Muscle of back (tissue), 11 donors: Measurements from ENCODE around the gene GH2. TPM values are rescaled to one million over a fixed set of nuclear protein-coding genes. Genes with fewer than 3 reads are reported as not detected.
"Not testable (repeated sequence)": the region's sequence is repeated elsewhere in the genome, so short reads cannot be mapped to it uniquely, and the experiment has no call there.

Experiments used
- DNase-seq, 3 donors: peaks; one replicate each; pipeline versions ENCODE4 v3.0.0 to v3.0.0-alpha.2; 2013
- polyA plus RNA-seq, 10 donors: library from polyadenylated mRNA; unstranded; fragments of 120-200 nt; gene quantifications; one replicate each; pipeline ENCODE4 v1.2.1, GENCODE V29; 2013; ENCODE audit not compliant: insufficient read length in 10 of 10

Gene GH2
- polyA plus RNA-seq, 10 donors, result 0.16 to 0.98 (median 0.76) TPM; not detected in 7

GRCh38 chr17:63874693-63875092 is 7.1 kb downstream of the GH2 start:
- DNase-seq, result not testable (repeated sequence)

GRCh38 chr17:63874061-63874626 is 7.6 kb downstream of the GH2 start:
- not testable (repeated sequence) for DNase-seq

GRCh38 chr17:63873577-63873976 is 8.2 kb downstream of the GH2 start, which contains the start of gene CSH2:
Gene CSH2 (minus strand): TSS chr17:63873677. CDS start chr17:63873614, 63 bp downstream.
- not testable (repeated sequence) for DNase-seq

GRCh38 chr17:63871646-63872365 is 9.9 kb downstream of the GH2 start:
- not testable (repeated sequence) for DNase-seq

- DNase-seq, result not testable (repeated sequence)
Measured at GRCh38 chr17:63870292-63870665, 11.5 kb downstream of the GH2 start.

GRCh38 chr17:63869491-63870291 is 12.1 kb downstream of the GH2 start:
- not testable (repeated sequence) for DNase-seq

- not testable (repeated sequence) for DNase-seq
Measured at GRCh38 chr17:63866625-63867024, 15.1 kb downstream of the GH2 start.

GRCh38 chr17:63859257-63859656 is 22.5 kb downstream of the GH2 start:
- no peak for DNase-seq

- not testable (repeated sequence) for DNase-seq
Measured at GRCh38 chr17:63856425-63856824, 25.3 kb downstream of the GH2 start.

- no peak for DNase-seq
Measured at GRCh38 chr17:63855185-63855584, 26.6 kb downstream of the GH2 start.

GRCh38 chr17:63854709-63855108 is 27.0 kb downstream of the GH2 start:
- DNase-seq, result no peak

GRCh38 chr17:63853260-63853659 is 28.5 kb downstream of the GH2 start:
- no peak for DNase-seq

- DNase-seq, result no peak
Measured at GRCh38 chr17:63850401-63850800, 31.3 kb downstream of the GH2 start.

- peak; percentile 87 to 96 (median 92) for DNase-seq
Measured at GRCh38 chr17:63848834-63849689, 32.7 kb downstream of the GH2 start.

GRCh38 chr17:63847525-63848249 is 34.1 kb downstream of the GH2 start:
- DNase-seq, result no peak

- DNase-seq, result no peak
Measured at GRCh38 chr17:63845509-63845908, 36.2 kb downstream of the GH2 start.

- DNase-seq, result no peak
Measured at GRCh38 chr17:63843910-63844677, 37.6 kb downstream of the GH2 start.

GRCh38 chr17:63843387-63843888 is 38.3 kb downstream of the GH2 start:
- peak in 2 of 3 donors; percentile 48 to 73 for DNase-seq

GRCh38 chr17:63842540-63843386 is 39.0 kb downstream of the GH2 start, which contains the start of gene SMARCD2:
Gene SMARCD2 (minus strand): TSS chr17:63842685. CDS start chr17:63842674, 11 bp downstream.
- DNase-seq, result peak; percentile 97 to 99 (median 99)
